NCI-H2227 (cell line): ENCODE measurements around the gene PROB1.
"Not testable (repeated sequence)": the region's sequence is repeated elsewhere in the genome, so short reads cannot be mapped to it uniquely, and the experiment has no call there.

Source experiments
- DNase-seq: peaks from one replicate; lab custom pipeline; 2025; ENCODE audit not compliant: unreplicated experiment; lab: John Stamatoyannopoulos, UW

Gene PROB1

DNA sequence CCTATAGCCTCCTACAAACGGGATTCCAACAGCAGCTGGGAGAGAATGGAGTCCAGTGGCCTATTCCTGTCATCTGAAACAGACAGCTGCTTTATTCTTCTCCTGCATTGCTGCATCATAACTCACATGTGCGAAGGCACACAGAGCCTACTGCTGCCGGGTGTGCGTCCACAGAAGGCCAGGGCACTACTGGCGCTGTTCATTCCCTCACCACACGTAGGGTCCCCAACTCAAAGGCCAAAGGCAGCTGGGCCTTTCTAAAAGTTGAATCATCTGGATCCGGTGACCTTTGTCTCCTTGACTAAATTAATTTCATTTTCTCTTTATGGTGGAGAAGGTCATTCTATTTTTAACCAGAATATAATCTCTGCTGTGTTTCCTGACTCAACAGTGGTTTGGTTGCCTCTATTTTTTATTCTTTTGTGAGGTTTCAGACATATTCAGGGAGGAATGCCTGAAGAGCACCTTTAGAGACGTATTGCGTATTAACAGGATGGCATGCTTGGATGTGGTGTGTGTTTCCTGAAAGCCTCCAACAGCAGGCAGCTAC lies 19.8 kb upstream of the PROB1 start:
- no peak for DNase-seq

- DNase-seq = no peak
These were observed 19.1 kb upstream of the PROB1 start for GRCh38 chr5:139413963-139414362.

DNA sequence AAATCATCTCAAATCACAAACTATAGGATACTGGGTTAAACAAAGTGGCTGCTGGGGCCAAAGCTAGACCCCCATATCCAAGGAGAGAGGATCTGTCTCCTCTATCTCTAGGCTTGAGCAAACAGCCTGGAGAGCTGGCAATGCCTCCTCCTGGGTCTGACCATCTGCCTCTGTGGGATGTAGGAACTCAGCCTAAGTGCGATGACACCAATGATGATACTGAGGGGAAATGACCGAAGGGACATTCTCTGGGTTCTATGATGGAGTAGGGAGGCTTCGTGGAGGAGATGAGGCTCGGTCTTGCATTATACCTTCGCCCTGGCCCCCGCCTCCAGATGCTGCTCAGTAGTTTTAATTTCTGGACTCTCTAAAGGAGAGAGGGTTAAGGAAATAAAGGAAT lies 18.2 kb upstream of the PROB1 start:
- no peak for DNase-seq

- DNase-seq = no peak
These were observed 16.3 kb upstream of the PROB1 start for GRCh38 chr5:139410993-139411828.

DNA sequence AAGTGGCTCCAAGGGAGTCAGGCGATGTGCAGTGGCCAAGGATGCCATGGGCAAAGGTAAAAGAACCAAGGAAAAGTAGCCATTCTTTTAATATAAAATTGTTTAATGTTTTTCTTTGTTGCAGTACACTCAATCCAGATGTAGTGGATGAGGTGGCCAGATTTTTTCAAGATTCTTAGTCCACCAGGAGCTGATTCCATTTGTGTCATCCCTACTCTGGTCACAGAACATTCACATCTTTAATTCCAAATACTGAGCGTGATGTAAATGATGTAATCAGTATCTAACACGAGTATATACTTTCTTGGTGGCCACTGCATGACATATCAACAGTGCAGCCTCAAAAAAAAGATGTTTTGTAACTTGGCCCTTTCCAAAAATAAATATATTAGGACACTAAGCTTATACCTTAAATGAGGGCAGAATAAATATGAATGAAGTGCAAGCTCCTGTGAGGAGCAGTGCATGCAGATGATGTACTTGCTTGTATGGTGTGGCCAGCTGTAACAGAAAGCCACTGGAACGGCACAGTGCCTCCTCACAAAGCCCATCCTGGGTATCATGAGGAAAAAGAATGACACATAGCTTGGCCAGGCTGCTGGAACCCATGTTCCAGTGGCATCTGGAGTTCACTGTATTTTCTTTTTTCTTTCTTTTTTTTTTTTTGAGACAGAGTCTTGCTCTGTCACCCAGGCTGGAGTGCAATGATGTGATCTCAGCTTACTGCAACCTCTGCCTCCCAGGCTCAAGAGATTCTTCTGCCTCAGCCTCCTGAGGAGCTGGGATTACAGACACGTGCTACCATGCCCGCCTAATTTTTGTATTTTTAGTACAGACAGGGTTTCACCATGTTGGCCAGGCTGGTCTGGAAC lies 15.5 kb upstream of the PROB1 start:
- no peak for DNase-seq

- not testable (repeated sequence) for DNase-seq
These were observed 14.2 kb upstream of the PROB1 start for GRCh38 chr5:139409116-139409515.

- no peak for DNase-seq
These were observed 13.3 kb upstream of the PROB1 start for GRCh38 chr5:139408191-139408590.

GRCh38 chr5:139407517-139407916 lies 12.6 kb upstream of the PROB1 start:
- no peak for DNase-seq

DNA sequence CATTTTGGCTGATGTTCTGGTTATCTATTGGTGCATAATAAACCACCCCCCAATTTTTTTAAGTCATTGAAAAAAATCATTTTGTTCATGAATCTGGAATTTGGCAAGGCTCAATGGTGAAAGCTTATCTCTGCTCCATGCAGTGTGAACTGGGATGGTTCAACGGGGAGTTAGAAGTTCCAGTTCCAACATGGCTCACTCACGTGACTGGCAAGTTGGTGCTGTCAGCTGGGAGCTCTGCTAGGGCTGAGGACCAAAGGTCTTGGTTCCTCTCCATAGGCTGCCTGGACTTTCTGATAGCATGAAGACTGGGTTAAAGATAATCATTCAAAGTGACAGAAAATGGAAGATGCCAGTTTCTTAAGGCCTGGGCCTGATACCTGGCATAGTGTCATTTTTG lies 12.1 kb upstream of the PROB1 start:
- DNase-seq = no peak

GRCh38 chr5:139404484-139404840 lies 9.6 kb upstream of the PROB1 start:
- DNase-seq = peak; percentile 47

DNA sequence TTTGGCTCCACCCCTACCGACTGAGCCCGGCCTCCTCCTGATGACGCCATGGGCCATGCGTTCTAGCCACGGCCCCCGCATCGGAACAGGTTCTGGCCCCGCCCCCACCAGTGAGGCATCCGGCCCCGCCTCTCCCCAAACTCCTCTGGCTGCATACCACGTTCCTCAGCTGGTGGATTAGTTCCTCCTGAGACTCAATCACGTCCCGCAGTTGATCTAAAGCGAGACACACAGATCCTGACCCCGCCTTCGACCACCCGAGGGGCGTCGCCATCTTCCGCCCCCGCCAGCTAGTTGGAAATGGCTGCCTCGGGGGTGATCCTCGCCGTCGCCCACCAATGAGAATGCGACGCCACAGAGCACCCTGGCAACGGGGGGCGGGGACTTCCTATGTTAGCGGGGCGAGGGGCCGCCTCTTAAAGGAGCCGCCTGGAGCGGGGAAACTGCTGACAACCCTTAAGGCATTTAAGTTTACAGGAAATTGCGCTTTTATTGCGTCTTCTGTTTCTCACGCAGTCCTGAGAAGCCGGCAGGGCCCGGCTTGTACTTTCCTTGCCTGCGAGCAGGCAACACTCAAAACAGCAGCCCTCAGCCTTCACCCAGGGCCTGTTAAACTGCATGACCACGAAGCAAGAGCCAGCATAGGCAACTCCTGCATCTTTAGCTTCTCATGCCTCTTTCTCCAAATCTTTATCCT lies 9.0 kb upstream of the PROB1 start, which contains the start of gene SPATA24:
Gene SPATA24 (minus strand): TSS at position 303 of the 697 bp plus-strand sequence. CDS start 29 bp downstream, at position 274.
- peak; percentile 95 for DNase-seq

DNA sequence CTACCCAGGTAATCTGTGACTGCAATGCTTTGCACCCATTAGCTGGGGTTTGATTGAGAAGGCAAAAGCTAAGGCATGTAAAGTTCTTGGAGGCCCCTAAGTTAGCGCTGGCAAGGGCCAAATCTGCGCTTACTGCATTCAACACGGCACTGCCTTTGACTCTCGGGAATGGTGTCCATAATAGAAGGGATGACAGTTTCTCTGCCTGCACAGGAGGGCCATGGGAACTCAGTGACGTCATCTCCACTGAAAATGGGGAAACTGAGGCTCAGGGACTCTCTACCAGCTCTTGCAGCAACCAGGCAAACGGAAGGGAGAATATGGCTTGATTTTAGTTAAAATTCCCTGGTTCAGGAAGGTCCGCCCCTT lies 8.5 kb upstream of the PROB1 start:
- no peak for DNase-seq

- DNase-seq = peak; percentile 10
These were observed 7.8 kb upstream of the PROB1 start for GRCh38 chr5:139402561-139403158.

GRCh38 chr5:139401546-139401945 lies 6.6 kb upstream of the PROB1 start:
- DNase-seq = no peak

DNA sequence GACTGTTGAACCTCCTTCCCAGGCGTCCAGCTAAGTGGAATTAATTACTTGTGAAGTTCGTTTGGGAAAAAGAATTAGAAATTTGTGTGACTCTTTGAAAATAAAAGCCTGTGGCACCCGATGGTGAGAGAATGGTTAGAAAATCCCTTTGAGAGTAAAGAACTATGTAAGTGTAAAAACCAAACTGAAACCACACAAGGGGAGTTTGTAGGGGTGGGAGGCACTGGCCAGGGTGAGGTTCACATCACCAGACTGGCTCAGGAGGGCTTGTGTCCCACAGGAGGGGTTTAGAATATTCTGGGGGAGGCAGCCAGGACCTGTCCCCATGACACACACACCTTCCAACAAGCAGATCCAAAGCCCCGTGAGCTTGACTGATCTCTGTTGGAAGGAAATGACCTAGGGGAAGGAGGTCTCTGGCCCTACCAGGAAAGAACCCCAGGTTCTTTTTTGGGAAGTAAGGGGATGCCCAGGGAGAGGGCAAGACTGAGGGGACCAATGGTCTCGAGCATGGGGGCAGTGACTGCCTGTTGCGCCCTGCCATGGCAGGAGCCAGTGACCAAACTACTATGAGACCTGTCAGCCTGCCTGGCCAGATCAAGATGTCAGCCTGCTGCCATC lies 4.7 kb upstream of the PROB1 start:
- no peak for DNase-seq

DNA sequence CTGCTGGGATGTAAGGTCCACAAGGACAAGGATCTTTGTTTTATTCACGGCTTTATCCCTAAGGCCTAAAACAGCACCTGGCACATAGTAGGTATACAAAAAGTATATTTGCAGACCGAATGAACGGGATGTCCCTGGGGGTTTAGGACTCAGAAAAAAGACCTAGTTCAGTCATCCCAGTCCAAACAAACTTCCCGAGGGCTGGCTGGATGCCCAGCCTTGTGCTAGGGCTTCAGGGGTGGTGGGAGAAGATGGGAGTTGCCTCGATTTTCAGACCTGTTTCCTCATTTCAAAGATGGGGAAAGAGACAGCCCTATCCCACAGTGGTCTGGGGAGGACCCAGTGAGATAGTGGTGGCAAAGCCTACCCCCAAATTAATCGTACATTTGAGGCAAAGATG lies 3.0 kb upstream of the PROB1 start:
- DNase-seq = no peak

DNA sequence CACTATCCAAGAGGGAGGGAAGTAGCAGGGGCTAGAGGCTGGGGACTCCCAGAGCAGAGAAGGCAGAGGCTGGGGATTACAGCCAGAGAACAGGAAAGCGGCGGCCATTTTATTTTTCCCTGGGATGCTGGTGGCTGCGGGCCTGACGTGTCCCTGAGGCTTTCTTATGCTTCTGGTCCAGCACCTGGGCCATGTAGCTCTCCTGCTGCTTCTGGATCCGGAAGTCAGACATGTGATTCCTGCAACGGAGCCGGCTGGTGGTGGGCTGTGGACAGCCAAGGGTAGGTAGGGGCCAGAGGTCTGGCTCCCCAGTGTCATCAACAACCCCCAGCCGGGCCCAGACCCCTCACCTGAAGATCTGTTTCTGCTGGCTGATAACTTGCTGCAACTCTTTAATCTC lies 1.8 kb upstream of the PROB1 start:
- DNase-seq = no peak

GRCh38 chr5:139395844-139396640 lies 1.1 kb upstream of the PROB1 start:
- DNase-seq = no peak

GRCh38 chr5:139394123-139394653 lies 716 bp downstream of the PROB1 start:
- DNase-seq = no peak
